HT1080 (cell line): ENCODE results near the gene DNAH1. TPM values are rescaled to one million over a fixed set of nuclear protein-coding genes. Genes with fewer than 3 reads are reported as not detected.
"Not testable (repeated sequence)": the region's sequence is repeated elsewhere in the genome, so short reads cannot be mapped to it uniquely, and the experiment has no call there.

Experiments
- DNase-seq: peaks from one replicate; pipeline ENCODE4 v3.0.0-alpha.2; 2015; ENCODE audit warnings: low read depth
- polyA plus RNA-seq, 2 experiments: library from polyadenylated mRNA; depleted of rRNA; stranded (reverse); fragments of >200 nt; gene quantifications; 2 replicates each; pipeline ENCODE4 v1.2.3, GENCODE V29; 2015
- total RNA-seq: library from RNA; depleted of rRNA; stranded (reverse); fragments of >200 nt; shearing (Covaris generic); gene quantifications from 2 replicates; pipeline ENCODE4 v1.2.3, GENCODE V29; 2014; rRNA removed

The DNAH1 gene
- total RNA-seq, result 0.10 TPM in 2 replicates
- 0.15 and 0.32 TPM in 2 replicates for polyA plus RNA-seq (2015; cell fraction: cytosol; rRNA removed)
- 3.3 and 4.3 TPM in 2 replicates for polyA plus RNA-seq (2015; cell fraction: nucleus; rRNA removed)

GRCh38 chr3:52315977-52316764 is at the start of gene DNAH1:
Gene DNAH1 (plus strand): TSS chr3:52316319. CDS start chr3:52322443, 6,124 bp downstream.
- DNase-seq, result no peak

GRCh38 chr3:52268036-52268435 is 48.1 kb upstream of the DNAH1 start:
- no peak for DNase-seq

GRCh38 chr3:52269776-52270175 is 46.3 kb upstream of the DNAH1 start:
- no peak for DNase-seq

GRCh38 chr3:52270252-52270754 is 45.8 kb upstream of the DNAH1 start:
- no peak for DNase-seq

- not testable (repeated sequence) for DNase-seq
Observed at GRCh38 chr3:52272172-52272571, 43.9 kb upstream of the DNAH1 start.

GRCh38 chr3:52272831-52273230 is 43.3 kb upstream of the DNAH1 start:
- no peak for DNase-seq

GRCh38 chr3:52274781-52275180 is 41.3 kb upstream of the DNAH1 start:
- not testable (repeated sequence) for DNase-seq

- peak; percentile 62 for DNase-seq
Observed at GRCh38 chr3:52277071-52277964, 38.8 kb upstream of the DNAH1 start.

GRCh38 chr3:52277972-52278509 is 38.1 kb upstream of the DNAH1 start:
- peak; percentile 50 for DNase-seq

GRCh38 chr3:52278510-52279069 is 37.5 kb upstream of the DNAH1 start, which contains the start of gene WDR82:
Gene WDR82 (minus strand): TSS chr3:52278649. CDS start chr3:52278361, 288 bp downstream.
- DNase-seq, result peak; percentile 87

GRCh38 chr3:52279596-52279995 is 36.5 kb upstream of the DNAH1 start:
- no peak for DNase-seq

GRCh38 chr3:52280050-52280461 is 36.1 kb upstream of the DNAH1 start:
- no peak for DNase-seq

- no peak for DNase-seq
Observed at GRCh38 chr3:52281981-52282801, 33.9 kb upstream of the DNAH1 start.

- DNase-seq, result no peak
Observed at GRCh38 chr3:52283306-52283705, 32.8 kb upstream of the DNAH1 start.

- DNase-seq, result not testable (repeated sequence)
Observed at GRCh38 chr3:52284051-52284450, 32.1 kb upstream of the DNAH1 start.

GRCh38 chr3:52286777-52287110 is 29.4 kb upstream of the DNAH1 start:
- no peak for DNase-seq

GRCh38 chr3:52288674-52289073 is 27.4 kb upstream of the DNAH1 start:
- no peak for DNase-seq

- DNase-seq, result no peak
Observed at GRCh38 chr3:52289338-52289746, 26.8 kb upstream of the DNAH1 start.

GRCh38 chr3:52289747-52290595 is 26.1 kb upstream of the DNAH1 start:
- DNase-seq, result no peak
